CD4-positive, alpha-beta T cell treated with Interleukin-6 at 100 ng/mL for 8 hours (primary cell): ENCODE measurements around the gene MMS22L.

Experiments
- DNase-seq: peaks from one replicate; pipeline ENCODE4 v3.0.0-alpha.2; 2020; ENCODE audit warnings: mixed read lengths, low spot score

MMS22L gene

GRCh38 chr6:97282726-97283617, at the start of gene MMS22L:
TSS of gene MMS22L (minus strand) at chr6:97283216. CDS start at chr6:97282477, 739 bp downstream.
- peak; percentile 90 for DNase-seq

GRCh38 chr6:97322811-97323210, 39.8 kb upstream of the MMS22L start:
- no peak for DNase-seq

- DNase-seq = no peak
Observed at GRCh38 chr6:97322226-97322625, 39.2 kb upstream of the MMS22L start.

- DNase-seq = no peak
Observed at GRCh38 chr6:97316978-97317377, 34.0 kb upstream of the MMS22L start.

- no peak for DNase-seq
Observed at GRCh38 chr6:97312241-97312640, 29.2 kb upstream of the MMS22L start.

- DNase-seq = no peak
Observed at GRCh38 chr6:97306544-97307320, 23.7 kb upstream of the MMS22L start.

- DNase-seq = no peak
Observed at GRCh38 chr6:97305414-97306066, 22.5 kb upstream of the MMS22L start.

- no peak for DNase-seq
Observed at GRCh38 chr6:97304701-97305100, 21.7 kb upstream of the MMS22L start.

GRCh38 chr6:97294451-97294850, 11.4 kb upstream of the MMS22L start:
- DNase-seq = no peak

GRCh38 chr6:97293198-97293696, 10.2 kb upstream of the MMS22L start:
- DNase-seq = no peak

- no peak for DNase-seq
Observed at GRCh38 chr6:97292671-97293070, 9.7 kb upstream of the MMS22L start.

GRCh38 chr6:97291896-97292295, 8.9 kb upstream of the MMS22L start:
- DNase-seq = no peak

- DNase-seq = no peak
Observed at GRCh38 chr6:97289332-97289731, 6.3 kb upstream of the MMS22L start.

GRCh38 chr6:97288188-97288587, 5.2 kb upstream of the MMS22L start:
- no peak for DNase-seq

- no peak for DNase-seq
Observed at GRCh38 chr6:97282238-97282725, 734 bp downstream of the MMS22L start.

- DNase-seq = no peak
Observed at GRCh38 chr6:97280766-97281165, 2.2 kb downstream of the MMS22L start.

- no peak for DNase-seq
Observed at GRCh38 chr6:97275804-97276203, 7.2 kb downstream of the MMS22L start.

- no peak for DNase-seq
Observed at GRCh38 chr6:97269821-97270220, 13.2 kb downstream of the MMS22L start.

- no peak for DNase-seq
Observed at GRCh38 chr6:97262676-97263075, 20.3 kb downstream of the MMS22L start.

GRCh38 chr6:97246842-97247241, 36.2 kb downstream of the MMS22L start:
- no peak for DNase-seq

- no peak for DNase-seq
Observed at GRCh38 chr6:97240222-97240621, 42.8 kb downstream of the MMS22L start.

- DNase-seq = no peak
Observed at GRCh38 chr6:97231911-97232310, 51.1 kb downstream of the MMS22L start.
